ENCODE measurements around the gene NSUN3. TPM values are rescaled to one million over a fixed set of nuclear protein-coding genes. Genes with fewer than 3 reads are reported as not detected.
"Not testable (repeated sequence)": the region's sequence is repeated elsewhere in the genome, so short reads cannot be mapped to it uniquely, and the experiment has no call there.

NSUN3 gene
- total and polyA plus RNA-seq, 11 donors, result 2.9 to 11.2 (median 7.2) TPM

- no peak for DNase-seq
- no peak for ATAC-seq
- H3K4me3 ChIP-seq, result no peak overlapping the region
- TF ChIP-seq POLR2A (IDR thresholded peaks at IDR 0.05), result no peak
- TF ChIP-seq CTCF (IDR thresholded peaks at IDR 0.05), result no peak
- no peaks in the 10 kb centered on the region for H3K27me3 ChIP-seq
- WGBS, 4 donors, result 87 to 95% (median 93%) methylated on average over 4 of the region's 4 CpGs
- peaks cover 0 to 9% (median 0%) of the 10 kb centered on the region in 12 donors for H3K4me1 ChIP-seq
- peaks cover 0 to 10% (median 0%) of the 10 kb centered on the region in 12 donors for H3K9me3 ChIP-seq
- H3K27ac ChIP-seq, result no peak overlapping the region
- intact Hi-C loops (cut with DNase I), result loop anchor here in 1 of 10 donors (2.0 kb wide), 1 partner anchor 67 kb away; no protein-coding TSS in a partner anchor
- peaks cover 0 to 42% (median 16%) of the 10 kb centered on the region in 9 donors for H3K36me3 ChIP-seq
Measured at GRCh38 chr3:94071713-94072284, 8.9 kb downstream of the NSUN3 start.

- Histone ChIP-seq H3K4me3 (no peak overlapping the region), H3K9me3 (peaks cover 0 to 5% (median 0%) of the 10 kb centered on the region in 12 donors), H3K27ac (no peak overlapping the region), H3K27me3 (no peaks in the 10 kb centered on the region), H3K36me3 (peaks cover 0 to 29% (median 17%) of the 10 kb centered on the region in 9 donors), H3K4me1 (peaks cover 0 to 7% (median 0%) of the 10 kb centered on the region in 12 donors)
- no peak for TF ChIP-seq CTCF (IDR thresholded peaks at IDR 0.05)
- no peak for TF ChIP-seq POLR2A (IDR thresholded peaks at IDR 0.05)
- DNase-seq, result no peak
- 94 to 100% (median 97%) methylated on average over 3 of the region's 3 CpGs for WGBS, 4 donors
- intact Hi-C loops (cut with DNase I), result no loop called here
- ATAC-seq, result no peak
Measured at GRCh38 chr3:94076055-94076454, 13.2 kb downstream of the NSUN3 start.

- ATAC-seq, H3K27ac ChIP-seq, H3K27me3 ChIP-seq, H3K9me3 ChIP-seq, H3K4me3 ChIP-seq, H3K4me1 ChIP-seq, DNase-seq: not testable (repeated sequence)
- intact Hi-C loops (cut with DNase I), result loop anchor here in 1 of 10 donors (5.0 kb wide), 1 partner anchor 168 kb away; no protein-coding TSS in a partner anchor
- H3K36me3 ChIP-seq, result peaks cover 0 to 34% (median 23%) of the 10 kb centered on the region in 9 donors
- 89 to 95% (median 91%) methylated on average over 3 to 5 of the region's 5 CpGs for WGBS, 4 donors
Measured at GRCh38 chr3:94080552-94080951, 17.7 kb downstream of the NSUN3 start.

GRCh38 chr3:94081884-94082283 is 19.0 kb downstream of the NSUN3 start:
- no peaks in the 10 kb centered on the region for H3K9me3 ChIP-seq
- no peak overlapping the region for H3K4me3 ChIP-seq
- no peak overlapping the region for H3K27ac ChIP-seq
- H3K36me3 ChIP-seq, result peaks cover 0 to 35% (median 24%) of the 10 kb centered on the region in 9 donors
- intact Hi-C loops (cut with DNase I), result loop anchor here in 1 of 10 donors (5.0 kb wide), 1 partner anchor 170 kb away; no protein-coding TSS in a partner anchor
- ATAC-seq (no peak), DNase-seq (no peak)
- 93 to 96% (median 94%) methylated on average over 5 of the region's 5 CpGs for WGBS, 4 donors
- no peak for TF ChIP-seq CTCF (IDR thresholded peaks at IDR 0.05)
- no peak for TF ChIP-seq POLR2A (IDR thresholded peaks at IDR 0.05)
- H3K27me3 ChIP-seq, result no peaks in the 10 kb centered on the region
- peaks cover 0 to 7% (median 0%) of the 10 kb centered on the region in 12 donors for H3K4me1 ChIP-seq

Data from heart left ventricle (tissue), 16 donors.